Endothelial cell (in vitro differentiated cells): ENCODE data around the gene RASD2. TPM values are rescaled to one million over a fixed set of nuclear protein-coding genes. Genes with fewer than 3 reads are reported as not detected.

ENCODE experiments used
- DNase-seq: peaks from one replicate; pipeline ENCODE4 v3.0.0; 2021; ENCODE audit warnings: low spot score
- H3K27ac Mint-ChIP-seq: one replicate; pipeline ENCODE4 v1.8.0; 2021; ENCODE audit warnings: mixed read lengths, inconsistent platforms; ENCODE audit not compliant: unreplicated experiment
- H3K27me3 Mint-ChIP-seq: one replicate; pipeline ENCODE4 v1.8.0; 2021; ENCODE audit warnings: mild to moderate bottlenecking, moderate library complexity, mixed read lengths, inconsistent platforms; ENCODE audit not compliant: unreplicated experiment
- H3K36me3 Mint-ChIP-seq: one replicate; pipeline ENCODE4 v1.8.0; 2021; ENCODE audit warnings: mild to moderate bottlenecking, low read depth, mixed read lengths, inconsistent platforms; ENCODE audit not compliant: unreplicated experiment
- H3K4me1 Mint-ChIP-seq: one replicate; pipeline ENCODE4 v1.8.0; 2021; ENCODE audit warnings: mild to moderate bottlenecking, mixed read lengths, inconsistent platforms; ENCODE audit not compliant: unreplicated experiment
- H3K4me3 Mint-ChIP-seq: one replicate; pipeline ENCODE4 v1.8.0; 2021; ENCODE audit warnings: mild to moderate bottlenecking, mixed read lengths, inconsistent platforms; ENCODE audit not compliant: unreplicated experiment
- H3K9me3 Mint-ChIP-seq: one replicate; pipeline ENCODE4 v1.8.0; 2021; ENCODE audit warnings: mixed read lengths, inconsistent platforms; ENCODE audit not compliant: unreplicated experiment
- CTCF ChIP-seq: fragments of 200-600 bp; sonication (generic); IDR thresholded peaks from one replicate; pipeline ENCODE4 v1.5.0; 2021; ENCODE audit warnings: antibody characterized with exemption; ENCODE audit not compliant: unreplicated experiment
- total RNA-seq: library from RNA; stranded (reverse); fragmentation: NEBNext Ultra II Directional; extraction: Animal tissue kit (Norgen Biotek cat#: 25700); gene quantifications from one replicate; pipeline ENCODE4 v1.2.1, GENCODE V29; 2021; ENCODE audit not compliant: unreplicated experiment

Gene RASD2
- total RNA-seq, 1 donor from 2014 or later = not detected

- no peak overlapping the region for H3K27ac Mint-ChIP-seq
- no peak overlapping the region for H3K4me3 Mint-ChIP-seq
- H3K9me3 Mint-ChIP-seq = no peaks in the 10 kb centered on the region
- no peak for TF ChIP-seq CTCF
- peaks cover 3% of the 10 kb centered on the region for H3K36me3 Mint-ChIP-seq
- H3K4me1 Mint-ChIP-seq = peaks cover 23% of the 10 kb centered on the region
- H3K27me3 Mint-ChIP-seq = peaks cover 2% of the 10 kb centered on the region
- DNase-seq = no peak
These were observed 17.3 kb upstream of the RASD2 start for GRCh38 chr22:35523167-35523947.

- TF ChIP-seq CTCF = no peak
- Mint-ChIP-seq H3K4me3 (no peak overlapping the region), H3K9me3 (no peaks in the 10 kb centered on the region), H3K4me1 (peaks cover 23% of the 10 kb centered on the region), H3K36me3 (peaks cover 3% of the 10 kb centered on the region), H3K27me3 (peaks cover 2% of the 10 kb centered on the region), H3K27ac (no peak overlapping the region)
- no peak for DNase-seq
These were observed 15.5 kb upstream of the RASD2 start for GRCh38 chr22:35524966-35525686.

GRCh38 chr22:35525687-35526332 is 14.8 kb upstream of the RASD2 start:
- no peak overlapping the region for H3K4me3 Mint-ChIP-seq
- DNase-seq = no peak
- peaks cover 23% of the 10 kb centered on the region for H3K4me1 Mint-ChIP-seq
- no peak overlapping the region for H3K27ac Mint-ChIP-seq
- H3K36me3 Mint-ChIP-seq = peaks cover 3% of the 10 kb centered on the region
- no peaks in the 10 kb centered on the region for H3K9me3 Mint-ChIP-seq
- H3K27me3 Mint-ChIP-seq = no peaks in the 10 kb centered on the region
- no peak for TF ChIP-seq CTCF

GRCh38 chr22:35526333-35526979 is 14.2 kb upstream of the RASD2 start:
- no peak overlapping the region for H3K4me3 Mint-ChIP-seq
- H3K27me3 Mint-ChIP-seq = no peaks in the 10 kb centered on the region
- H3K27ac Mint-ChIP-seq = no peak overlapping the region
- no peak for TF ChIP-seq CTCF
- DNase-seq = no peak
- H3K9me3 Mint-ChIP-seq = no peaks in the 10 kb centered on the region
- peaks cover 23% of the 10 kb centered on the region for H3K4me1 Mint-ChIP-seq
- H3K36me3 Mint-ChIP-seq = peaks cover 3% of the 10 kb centered on the region
